HFFc6 (cell line): ENCODE measurements around the gene C6orf89. TPM values are rescaled to one million over a fixed set of nuclear protein-coding genes. Genes with fewer than 3 reads are reported as not detected.
A peak's percentile ranks its signal among the peaks of the same experiment; 100 is the strongest.
"Not testable (repeated sequence)": the region's sequence is repeated elsewhere in the genome, so short reads cannot be mapped to it uniquely, and the experiment has no call there.

ENCODE experiments used
- DNase-seq: peaks from one replicate; pipeline ENCODE4 v3.0.0-alpha.2; 2018
- H3K27ac Mint-ChIP-seq: 2 replicates; pipeline ENCODE4 v1.8.0; 2020; ENCODE audit warnings: mild to moderate bottlenecking, mixed read lengths
- H3K27me3 Mint-ChIP-seq: 2 replicates; pipeline ENCODE4 v1.8.0; 2021; ENCODE audit warnings: mild to moderate bottlenecking, moderate library complexity, mixed read lengths; ENCODE audit not compliant: insufficient read depth
- H3K36me3 Mint-ChIP-seq: 2 replicates; pipeline ENCODE4 v1.8.0; 2021; ENCODE audit warnings: low read depth, mixed read lengths
- H3K4me1 Mint-ChIP-seq: 2 replicates; pipeline ENCODE4 v1.8.0; 2020; ENCODE audit warnings: low read depth, mixed read lengths
- H3K4me3 Mint-ChIP-seq: 2 replicates; pipeline ENCODE4 v1.8.0; 2020; ENCODE audit warnings: mild to moderate bottlenecking, moderate library complexity, mixed read lengths
- H3K9me3 Mint-ChIP-seq: 2 replicates; pipeline ENCODE4 v1.8.0; 2020; ENCODE audit warnings: mild to moderate bottlenecking, mixed read lengths
- CTCF ChIP-seq: fragments of 200-600 bp; sonication (generic); IDR thresholded peaks from 2 replicates; pipeline ENCODE4 v1.5.0; 2021; ENCODE audit warnings: antibody characterized with exemption, mild to moderate bottlenecking
- total RNA-seq, 6 experiments: library from RNA; stranded (reverse); fragmentation: NEBNext Ultra II Directional; extraction: Animal tissue kit (Norgen Biotek cat#: 25700); gene quantifications; 2 replicates in 1 of 6; 3 replicates in 5 of 6; pipeline ENCODE4 v1.2.3, GENCODE V29; 2021

Gene C6orf89
- total RNA-seq, 6 experiments from 2014 or later: 71.3 to 89.2 (median 80.8) TPM

- H3K27me3 Mint-ChIP-seq: peaks cover 1% of the 10 kb centered on the region; the same call in 1 of the 2 replicates
- 0 out of 2 replicates have a peak, but pooled peaks cover 3% of the 10 kb centered on the region for H3K36me3 Mint-ChIP-seq
- TF ChIP-seq CTCF: no peak
- DNase-seq: no peak
- H3K9me3 Mint-ChIP-seq: 0 out of 2 replicates have a peak, but pooled peaks cover 5% of the 10 kb centered on the region
- no peak overlapping the region for H3K4me3 Mint-ChIP-seq
- no peak overlapping the region for H3K27ac Mint-ChIP-seq
- H3K4me1 Mint-ChIP-seq: peaks cover 16% of the 10 kb centered on the region
Observed at GRCh38 chr6:36947570-36948351, 62.0 kb downstream of the C6orf89 start.

GRCh38 chr6:36949076-36949475 is 63.3 kb downstream of the C6orf89 start:
- not testable (repeated sequence) for H3K36me3 Mint-ChIP-seq, H3K9me3 Mint-ChIP-seq, H3K27me3 Mint-ChIP-seq, DNase-seq, H3K4me3 Mint-ChIP-seq
- Mint-ChIP-seq H3K27ac (peak overlapping the region; percentile 74), H3K4me1 (peaks cover 16% of the 10 kb centered on the region)

GRCh38 chr6:36949636-36950035 is 63.9 kb downstream of the C6orf89 start:
- peak; percentile 40 for DNase-seq
- Mint-ChIP-seq H3K27me3 (no peaks in the 10 kb centered on the region), H3K9me3 (0 out of 2 replicates have a peak, but pooled peaks cover 5% of the 10 kb centered on the region)

GRCh38 chr6:36953931-36954261 is 68.1 kb downstream of the C6orf89 start:
- no peak overlapping the region for H3K27ac Mint-ChIP-seq
- H3K36me3 Mint-ChIP-seq: 0 out of 2 replicates have a peak, but pooled peaks cover 3% of the 10 kb centered on the region
- 0 out of 2 replicates have a peak, but pooled peaks cover 5% of the 10 kb centered on the region for H3K9me3 Mint-ChIP-seq
- peaks cover 15% of the 10 kb centered on the region for H3K4me1 Mint-ChIP-seq
- DNase-seq: no peak
- no peak overlapping the region for H3K4me3 Mint-ChIP-seq
- TF ChIP-seq CTCF: no peak
- no peaks in the 10 kb centered on the region; the same call in none of the 2 replicates for H3K27me3 Mint-ChIP-seq

More at GRCh38 chr6:36949636-36950035, 63.9 kb downstream of the C6orf89 start:
- 0 out of 2 replicates have a peak overlapping the region, but pooled peaks have one; percentile 1 for H3K4me3 Mint-ChIP-seq
- H3K27ac Mint-ChIP-seq: peak overlapping the region; percentile 74
- peaks cover 16% of the 10 kb centered on the region for H3K4me1 Mint-ChIP-seq
- no peak for TF ChIP-seq CTCF
- H3K36me3 Mint-ChIP-seq: 0 out of 2 replicates have a peak, but pooled peaks cover 3% of the 10 kb centered on the region

GRCh38 chr6:36954262-36954931 is 68.6 kb downstream of the C6orf89 start, which contains the start of gene PI16:
Gene PI16 (plus strand): TSS chr6:36954738. CDS start chr6:36954761, 23 bp downstream.
- Mint-ChIP-seq H3K9me3 (0 out of 2 replicates have a peak, but pooled peaks cover 5% of the 10 kb centered on the region), H3K4me1 (peaks cover 10% of the 10 kb centered on the region), H3K27me3 (no peaks in the 10 kb centered on the region; the same call in none of the 2 replicates), H3K27ac (no peak within 1 kb of the TSS), H3K4me3 (no peak within 1 kb of the TSS), H3K36me3 (0 out of 2 replicates have a peak, but pooled peaks cover 3% of the 10 kb centered on the region)
- no peak for DNase-seq
- TF ChIP-seq CTCF: no peak
